ENCODE measurements around the gene RBM15B.

DNA sequence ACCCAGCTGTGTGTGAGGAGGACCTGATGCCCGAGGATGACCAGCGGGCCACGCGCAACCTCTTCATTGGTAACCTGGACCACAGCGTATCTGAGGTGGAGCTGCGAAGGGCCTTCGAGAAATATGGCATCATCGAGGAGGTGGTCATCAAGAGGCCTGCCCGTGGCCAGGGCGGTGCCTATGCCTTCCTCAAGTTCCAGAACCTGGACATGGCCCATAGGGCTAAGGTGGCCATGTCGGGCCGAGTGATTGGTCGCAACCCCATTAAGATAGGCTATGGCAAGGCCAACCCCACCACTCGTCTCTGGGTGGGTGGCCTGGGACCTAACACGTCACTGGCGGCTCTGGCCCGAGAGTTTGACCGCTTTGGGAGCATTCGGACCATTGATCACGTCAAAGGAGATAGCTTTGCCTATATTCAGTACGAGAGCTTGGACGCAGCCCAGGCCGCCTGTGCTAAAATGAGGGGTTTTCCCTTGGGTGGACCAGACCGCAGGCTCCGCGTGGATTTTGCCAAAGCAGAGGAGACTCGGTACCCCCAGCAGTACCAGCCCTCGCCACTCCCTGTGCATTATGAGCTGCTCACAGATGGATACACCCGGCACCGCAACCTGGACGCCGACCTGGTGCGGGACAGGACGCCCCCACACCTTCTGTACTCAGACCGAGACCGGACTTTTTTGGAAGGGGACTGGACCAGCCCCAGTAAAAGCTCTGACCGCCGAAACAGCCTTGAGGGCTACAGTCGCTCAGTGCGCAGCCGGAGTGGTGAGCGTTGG is 1.5 kb downstream of the RBM15B start:
- no peak for TF ChIP-seq TCF7L2 (IDR thresholded peaks at IDR 0.05; ENCODE audit: low read depth, low read length)
- no peak for TF ChIP-seq RCOR1 (IDR thresholded peaks at IDR 0.05; ENCODE audit: borderline replicate concordance in 1 of 2, low read depth in 2 of 2, low read length in 2 of 2)
- no peak for TF ChIP-seq FOXJ3 (CRISPR knock-in tag; IDR thresholded peaks at IDR 0.05)
- no peak for TF ChIP-seq ZNF766 (CRISPR knock-in tag; conservative IDR thresholded peaks at IDR 0.05)
- no peak for TF ChIP-seq SREBF2 (CRISPR knock-in tag; IDR thresholded peaks at IDR 0.05)
- no peak for TF ChIP-seq POLR2A (conservative IDR thresholded peaks at IDR 0.05)
- no peak for TF ChIP-seq TAF7 (tag; IDR thresholded peaks at IDR 0.05)
- TF ChIP-seq, protein P1, sequence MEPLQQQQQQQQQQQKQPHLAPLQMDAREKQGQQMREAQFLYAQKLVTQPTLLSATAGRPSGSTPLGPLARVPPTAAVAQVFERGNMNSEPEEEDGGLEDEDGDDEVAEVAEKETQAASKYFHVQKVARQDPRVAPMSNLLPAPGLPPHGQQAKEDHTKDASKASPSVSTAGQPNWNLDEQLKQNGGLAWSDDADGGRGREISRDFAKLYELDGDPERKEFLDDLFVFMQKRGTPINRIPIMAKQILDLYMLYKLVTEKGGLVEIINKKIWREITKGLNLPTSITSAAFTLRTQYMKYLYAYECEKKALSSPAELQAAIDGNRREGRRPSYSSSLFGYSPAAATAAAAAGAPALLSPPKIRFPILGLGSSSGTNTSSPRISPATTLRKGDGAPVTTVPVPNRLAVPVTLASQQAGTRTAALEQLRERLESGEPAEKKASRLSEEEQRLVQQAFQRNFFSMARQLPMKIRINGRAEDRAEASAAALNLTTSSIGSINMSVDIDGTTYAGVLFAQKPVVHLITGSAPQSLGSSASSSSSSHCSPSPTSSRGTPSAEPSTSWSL (CRISPR knock-in tag; IDR thresholded peaks at IDR 0.05; ENCODE audit: borderline replicate concordance) = no peak
- TF ChIP-seq POLR3A (IDR thresholded peaks at IDR 0.05; ENCODE audit: borderline replicate concordance, extremely low read depth, insufficient read depth, insufficient read length) = no peak
- TF ChIP-seq, protein P2, sequence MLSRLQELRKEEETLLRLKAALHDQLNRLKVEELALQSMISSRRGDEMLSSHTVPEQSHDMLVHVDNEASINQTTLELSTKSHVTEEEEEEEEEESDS (CRISPR knock-in tag; IDR thresholded peaks at IDR 0.05) = no peak
- TF ChIP-seq, protein P3, sequence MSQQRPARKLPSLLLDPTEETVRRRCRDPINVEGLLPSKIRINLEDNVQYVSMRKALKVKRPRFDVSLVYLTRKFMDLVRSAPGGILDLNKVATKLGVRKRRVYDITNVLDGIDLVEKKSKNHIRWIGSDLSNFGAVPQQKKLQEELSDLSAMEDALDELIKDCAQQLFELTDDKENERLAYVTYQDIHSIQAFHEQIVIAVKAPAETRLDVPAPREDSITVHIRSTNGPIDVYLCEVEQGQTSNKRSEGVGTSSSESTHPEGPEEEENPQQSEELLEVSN (IDR thresholded peaks at IDR 0.05; ENCODE audit: borderline replicate concordance in 1 of 2, extremely low read depth in 1 of 2, insufficient read depth in 1 of 2, insufficient read length in 1 of 2, low read depth in 1 of 2, low read length in 1 of 2, poor library complexity in 1 of 2, severe bottlenecking in 1 of 2) = no peak
- TF ChIP-seq KDM1A (IDR thresholded peaks at IDR 0.05) = no peak
- no peak for TF ChIP-seq STAG1 (CRISPR knock-in tag; IDR thresholded peaks at IDR 0.05; ENCODE audit: borderline replicate concordance)

All from K562 (cell line).